ENCODE measurements around the gene LGALS4.

The LGALS4 gene

GRCh38 chr19:38796154-38796553 lies 16.6 kb downstream of the LGALS4 start (continued):
- TF ChIP-seq, protein P1, sequence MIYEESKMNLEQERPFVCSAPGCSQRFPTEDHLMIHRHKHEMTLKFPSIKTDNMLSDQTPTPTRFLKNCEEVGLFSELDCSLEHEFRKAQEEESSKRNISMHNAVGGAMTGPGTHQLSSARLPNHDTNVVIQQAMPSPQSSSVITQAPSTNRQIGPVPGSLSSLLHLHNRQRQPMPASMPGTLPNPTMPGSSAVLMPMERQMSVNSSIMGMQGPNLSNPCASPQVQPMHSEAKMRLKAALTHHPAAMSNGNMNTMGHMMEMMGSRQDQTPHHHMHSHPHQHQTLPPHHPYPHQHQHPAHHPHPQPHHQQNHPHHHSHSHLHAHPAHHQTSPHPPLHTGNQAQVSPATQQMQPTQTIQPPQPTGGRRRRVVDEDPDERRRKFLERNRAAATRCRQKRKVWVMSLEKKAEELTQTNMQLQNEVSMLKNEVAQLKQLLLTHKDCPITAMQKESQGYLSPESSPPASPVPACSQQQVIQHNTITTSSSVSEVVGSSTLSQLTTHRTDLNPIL (CRISPR knock-in tag; IDR thresholded peaks at IDR 0.05; ENCODE audit: low read depth), result no peak
- TF ChIP-seq ZNF70 (CRISPR knock-in tag; IDR thresholded peaks at IDR 0.05), result no peak

DNA sequence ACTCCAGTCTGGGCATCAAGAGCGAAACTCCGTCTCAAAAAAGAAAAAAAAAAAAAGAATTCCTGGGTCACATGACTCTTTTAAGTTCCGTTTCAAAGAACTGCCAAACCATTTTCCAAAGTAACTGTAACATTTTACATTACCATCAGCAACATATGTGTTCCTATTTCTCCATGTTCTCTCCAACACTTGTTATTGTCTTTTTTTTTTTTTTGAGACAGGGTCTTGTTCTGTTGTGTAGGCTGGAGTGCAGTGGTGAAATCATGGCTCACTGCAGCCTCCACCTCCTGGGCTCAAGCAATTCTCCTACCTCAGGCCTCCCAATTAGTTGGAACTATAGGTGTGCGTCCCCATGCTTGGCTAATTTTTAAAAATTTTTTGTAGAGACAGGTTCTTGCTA lies 17.2 kb downstream of the LGALS4 start:
- TF ChIP-seq TSHZ2 (CRISPR knock-in tag; IDR thresholded peaks at IDR 0.05), result no peak
- TF ChIP-seq ESRRG (CRISPR knock-in tag; IDR thresholded peaks at IDR 0.05), result no peak
- TF ChIP-seq OSR1 (CRISPR knock-in tag; IDR thresholded peaks at IDR 0.05), result no peak
- no peak for TF ChIP-seq ZNF70 (CRISPR knock-in tag; IDR thresholded peaks at IDR 0.05)
- TF ChIP-seq POU6F1 (CRISPR knock-in tag; IDR thresholded peaks at IDR 0.05; ENCODE audit: borderline replicate concordance, low read depth), result no peak
- no peak for TF ChIP-seq GLIS3 (CRISPR knock-in tag; IDR thresholded peaks at IDR 0.05)
- no peak for TF ChIP-seq PPARA (CRISPR knock-in tag; IDR thresholded peaks at IDR 0.05; ENCODE audit: borderline replicate concordance)
- no peak for TF ChIP-seq SNAI2 (CRISPR knock-in tag; IDR thresholded peaks at IDR 0.05)
- TF ChIP-seq ZNF565 (CRISPR knock-in tag; conservative IDR thresholded peaks at IDR 0.05; ENCODE audit: low read depth), result no peak
- TF ChIP-seq, protein P1 (CRISPR knock-in tag; IDR thresholded peaks at IDR 0.05; ENCODE audit: low read depth), result no peak
- no peak for ATAC-seq

DNA sequence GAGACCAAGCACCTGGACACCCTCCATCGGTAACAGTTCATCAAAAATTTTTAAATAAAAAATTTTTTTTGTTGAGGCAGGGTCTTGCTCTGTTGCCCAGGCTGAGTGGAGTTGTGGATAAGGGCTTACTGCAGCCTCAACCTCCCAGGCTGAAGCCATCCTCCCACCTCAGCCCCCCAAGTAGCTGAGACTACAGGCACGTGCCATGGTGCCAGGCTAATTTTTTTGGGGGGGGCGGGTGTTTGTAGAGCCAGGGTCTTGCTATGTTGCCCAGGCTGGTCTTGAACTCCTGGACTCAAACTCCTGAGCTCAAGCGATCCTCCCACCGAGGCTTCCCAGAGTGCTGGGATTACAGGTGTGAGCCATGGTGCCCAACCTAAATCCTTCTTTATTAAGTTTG lies 19.1 kb downstream of the LGALS4 start:
- TF ChIP-seq PPARA (CRISPR knock-in tag; IDR thresholded peaks at IDR 0.05; ENCODE audit: borderline replicate concordance), result no peak
- TF ChIP-seq ZFP30 (CRISPR knock-in tag; IDR thresholded peaks at IDR 0.05), result no peak
- TF ChIP-seq OSR1 (CRISPR knock-in tag; IDR thresholded peaks at IDR 0.05), result no peak
- TF ChIP-seq BACH2 (CRISPR knock-in tag; IDR thresholded peaks at IDR 0.05; ENCODE audit: borderline replicate concordance), result no peak
- no peak for TF ChIP-seq ZNF8 (CRISPR knock-in tag; IDR thresholded peaks at IDR 0.05)
- TF ChIP-seq ARNTL (CRISPR knock-in tag; IDR thresholded peaks at IDR 0.05; ENCODE audit: borderline replicate concordance, low read depth), result no peak
- no peak for TF ChIP-seq TSHZ2 (CRISPR knock-in tag; IDR thresholded peaks at IDR 0.05)
- TF ChIP-seq TOX (CRISPR knock-in tag; IDR thresholded peaks at IDR 0.05; ENCODE audit: borderline replicate concordance), result no peak
- TF ChIP-seq TCF4 (CRISPR knock-in tag; IDR thresholded peaks at IDR 0.05; ENCODE audit: borderline replicate concordance), result no peak
- TF ChIP-seq ZC3H10 (CRISPR knock-in tag; IDR thresholded peaks at IDR 0.05), result no peak
- TF ChIP-seq, protein P2, sequence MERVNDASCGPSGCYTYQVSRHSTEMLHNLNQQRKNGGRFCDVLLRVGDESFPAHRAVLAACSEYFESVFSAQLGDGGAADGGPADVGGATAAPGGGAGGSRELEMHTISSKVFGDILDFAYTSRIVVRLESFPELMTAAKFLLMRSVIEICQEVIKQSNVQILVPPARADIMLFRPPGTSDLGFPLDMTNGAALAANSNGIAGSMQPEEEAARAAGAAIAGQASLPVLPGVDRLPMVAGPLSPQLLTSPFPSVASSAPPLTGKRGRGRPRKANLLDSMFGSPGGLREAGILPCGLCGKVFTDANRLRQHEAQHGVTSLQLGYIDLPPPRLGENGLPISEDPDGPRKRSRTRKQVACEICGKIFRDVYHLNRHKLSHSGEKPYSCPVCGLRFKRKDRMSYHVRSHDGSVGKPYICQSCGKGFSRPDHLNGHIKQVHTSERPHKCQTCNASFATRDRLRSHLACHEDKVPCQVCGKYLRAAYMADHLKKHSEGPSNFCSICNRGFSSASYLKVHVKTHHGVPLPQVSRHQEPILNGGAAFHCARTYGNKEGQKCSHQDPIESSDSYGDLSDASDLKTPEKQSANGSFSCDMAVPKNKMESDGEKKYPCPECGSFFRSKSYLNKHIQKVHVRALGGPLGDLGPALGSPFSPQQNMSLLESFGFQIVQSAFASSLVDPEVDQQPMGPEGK (CRISPR knock-in tag; IDR thresholded peaks at IDR 0.05; ENCODE audit: borderline replicate concordance), result no peak
- TF ChIP-seq POU6F1 (CRISPR knock-in tag; IDR thresholded peaks at IDR 0.05; ENCODE audit: borderline replicate concordance, low read depth), result no peak
- TF ChIP-seq CSDC2 (CRISPR knock-in tag; IDR thresholded peaks at IDR 0.05), result no peak
- no peak for TF ChIP-seq SNAI2 (CRISPR knock-in tag; IDR thresholded peaks at IDR 0.05)
- TF ChIP-seq, protein P1 (CRISPR knock-in tag; IDR thresholded peaks at IDR 0.05; ENCODE audit: low read depth), result no peak
- no peak for ATAC-seq

All from SK-N-SH treated with all-trans-retinoic acid at 6 μM for 48 hours (cell line).